Osteocyte (in vitro differentiated cells): ENCODE data around the gene TRIM41. TPM values are rescaled to one million over a fixed set of nuclear protein-coding genes. Genes with fewer than 3 reads are reported as not detected.
A peak's percentile ranks its signal among the peaks of the same experiment; 100 is the strongest.
"Not testable (repeated sequence)": the region's sequence is repeated elsewhere in the genome, so short reads cannot be mapped to it uniquely, and the experiment has no call there.

ENCODE experiments used
- DNase-seq: peaks from one replicate; pipeline ENCODE4 v3.0.0; 2021; ENCODE audit warnings: mixed read lengths; ENCODE audit not compliant: unreplicated experiment; ENCODE audit errors: extremely low spot score
- H3K27ac Mint-ChIP-seq: one replicate; pipeline ENCODE4 v1.8.0; 2021; ENCODE audit warnings: mild to moderate bottlenecking, mixed read lengths; ENCODE audit not compliant: unreplicated experiment
- H3K27me3 Mint-ChIP-seq: one replicate; pipeline ENCODE4 v1.8.0; 2021; ENCODE audit warnings: mixed read lengths; ENCODE audit not compliant: unreplicated experiment
- H3K36me3 Mint-ChIP-seq: one replicate; pipeline ENCODE4 v1.8.0; 2021; ENCODE audit warnings: mixed read lengths; ENCODE audit not compliant: unreplicated experiment
- H3K4me1 Mint-ChIP-seq: one replicate; pipeline ENCODE4 v1.8.0; 2021; ENCODE audit warnings: mixed read lengths; ENCODE audit not compliant: unreplicated experiment
- H3K4me3 Mint-ChIP-seq: one replicate; pipeline ENCODE4 v1.8.0; 2021; ENCODE audit warnings: mild to moderate bottlenecking, moderate library complexity, mixed read lengths; ENCODE audit not compliant: unreplicated experiment
- H3K9me3 Mint-ChIP-seq: one replicate; pipeline ENCODE4 v1.8.0; 2021; ENCODE audit warnings: mixed read lengths; ENCODE audit not compliant: unreplicated experiment
- CTCF ChIP-seq: fragments of 200-600 bp; sonication (generic); IDR thresholded peaks from 2 replicates; pipeline ENCODE4 v1.5.0; 2021; ENCODE audit warnings: antibody characterized with exemption, mild to moderate bottlenecking, moderate library complexity
- long read RNA-seq: library from polyadenylated mRNA; unstranded; transcript quantifications from one replicate; pipeline ENCODE4 v2.0.0, GENCODE V29; 2021
- total RNA-seq: library from RNA; stranded (reverse); gene quantifications from 2 replicates; pipeline ENCODE4 v1.2.1, GENCODE V29; 2021

Gene TRIM41
- 25.2 and 27.1 TPM in 2 replicates for total RNA-seq
- long read RNA-seq: 0 reads

GRCh38 chr5:181223058-181223728 lies at the start of gene TRIM41:
TSS of gene TRIM41 (plus strand) at chr5:181223281. CDS start at chr5:181224000, 719 bp downstream.
- H3K36me3 Mint-ChIP-seq: no peaks in the 10 kb centered on the region
- H3K4me3 Mint-ChIP-seq: peak within 1 kb of the TSS; percentile 94
- DNase-seq: peak; percentile 99
- no peak for TF ChIP-seq CTCF
- peak within 1 kb of the TSS; percentile 97 for H3K27ac Mint-ChIP-seq
- no peaks in the 10 kb centered on the region for H3K9me3 Mint-ChIP-seq
- H3K27me3 Mint-ChIP-seq: no peaks in the 10 kb centered on the region
- H3K4me1 Mint-ChIP-seq: peaks cover 27% of the 10 kb centered on the region

GRCh38 chr5:181173420-181174342 lies 49.4 kb upstream of the TRIM41 start:
- H3K4me3 Mint-ChIP-seq: peak overlapping the region; percentile 40
- no peak overlapping the region for H3K27ac Mint-ChIP-seq
- H3K27me3 Mint-ChIP-seq: peaks cover 55% of the 10 kb centered on the region
- no peak for TF ChIP-seq CTCF
- H3K9me3 Mint-ChIP-seq: no peaks in the 10 kb centered on the region
- no peaks in the 10 kb centered on the region for H3K36me3 Mint-ChIP-seq
- no peak for DNase-seq
- peaks cover 27% of the 10 kb centered on the region for H3K4me1 Mint-ChIP-seq

GRCh38 chr5:181176254-181176952 lies 46.7 kb upstream of the TRIM41 start:
- peaks cover 11% of the 10 kb centered on the region for H3K4me1 Mint-ChIP-seq
- peaks cover 30% of the 10 kb centered on the region for H3K27me3 Mint-ChIP-seq
- H3K9me3 Mint-ChIP-seq: no peaks in the 10 kb centered on the region
- no peak overlapping the region for H3K27ac Mint-ChIP-seq
- DNase-seq: no peak
- H3K36me3 Mint-ChIP-seq: no peaks in the 10 kb centered on the region
- H3K4me3 Mint-ChIP-seq: no peak overlapping the region
- no peak for TF ChIP-seq CTCF

GRCh38 chr5:181177559-181177958 lies 45.5 kb upstream of the TRIM41 start:
- not testable (repeated sequence) for H3K27ac Mint-ChIP-seq, H3K4me3 Mint-ChIP-seq, H3K9me3 Mint-ChIP-seq, DNase-seq, H3K36me3 Mint-ChIP-seq
- H3K27me3 Mint-ChIP-seq: peaks cover 25% of the 10 kb centered on the region
- peaks cover 11% of the 10 kb centered on the region for H3K4me1 Mint-ChIP-seq

GRCh38 chr5:181181650-181182565 lies 41.2 kb upstream of the TRIM41 start:
- DNase-seq: no peak
- no peak overlapping the region for H3K4me3 Mint-ChIP-seq
- peaks cover 9% of the 10 kb centered on the region for H3K4me1 Mint-ChIP-seq

More at GRCh38 chr5:181181650-181182565, 41.2 kb upstream of the TRIM41 start:
- peak; percentile 71 for TF ChIP-seq CTCF
- no peaks in the 10 kb centered on the region for H3K9me3 Mint-ChIP-seq
- H3K36me3 Mint-ChIP-seq: no peaks in the 10 kb centered on the region
- H3K27ac Mint-ChIP-seq: no peak overlapping the region
- peaks cover 3% of the 10 kb centered on the region for H3K27me3 Mint-ChIP-seq
